HL-60 (cell line): Measurements from ENCODE around the gene OR7G1.

Experiments
- DNase-seq, 2 experiments: peaks; one replicate each; pipeline ENCODE4 v3.0.0-alpha.2; 2010 to 2020; ENCODE audit warnings: low read depth in 1 of 2, low spot score in 1 of 2
- H3K27ac ChIP-seq: fragments of 250-450 bp; sonication (Bioruptor Pico); replicated peaks from 2 replicates; pipeline ENCODE4 v1.5.1; 2020; ENCODE audit warnings: mild to moderate bottlenecking, moderate library complexity
- H3K27me3 ChIP-seq: fragments of 250-450 bp; sonication (Bioruptor Pico); 2 replicates; pipeline ENCODE4 v1.5.1; 2021; ENCODE audit warnings: mild to moderate bottlenecking, moderate library complexity; ENCODE audit not compliant: insufficient read depth, poor library complexity, severe bottlenecking
- H3K4me3 ChIP-seq: replicated peaks from 2 replicates; pipeline ENCODE4 v1.5.1; 2011; ENCODE audit warnings: mild to moderate bottlenecking, control low read depth, low read length; ENCODE audit not compliant: insufficient read depth
- GABPA ChIP-seq: IDR thresholded peaks from 2 replicates; pipeline ENCODE4 v1.6.1; 2012; ENCODE audit warnings: low read depth
- POLR2AphosphoS5 ChIP-seq: IDR thresholded peaks from 2 replicates; pipeline ENCODE4 v1.6.1; 2012; ENCODE audit warnings: low read depth
- SPI1 ChIP-seq: IDR thresholded peaks from 2 replicates; pipeline ENCODE4 v1.6.1; 2012; ENCODE audit warnings: low read depth, mild to moderate bottlenecking, borderline replicate concordance
- TF ChIP-seq, protein P1 (sequence below): IDR thresholded peaks from 2 replicates; pipeline ENCODE4 v1.6.1; 2012; ENCODE audit warnings: low read depth; ENCODE audit not compliant: insufficient replicate concordance
- TF ChIP-seq, protein P2 (sequence below): IDR thresholded peaks from one replicate; pipeline ENCODE4 v1.5.1; 2011; ENCODE audit warnings: low read length, control low read depth, inconsistent platforms; ENCODE audit not compliant: insufficient read depth

Gene OR7G1

DNA sequence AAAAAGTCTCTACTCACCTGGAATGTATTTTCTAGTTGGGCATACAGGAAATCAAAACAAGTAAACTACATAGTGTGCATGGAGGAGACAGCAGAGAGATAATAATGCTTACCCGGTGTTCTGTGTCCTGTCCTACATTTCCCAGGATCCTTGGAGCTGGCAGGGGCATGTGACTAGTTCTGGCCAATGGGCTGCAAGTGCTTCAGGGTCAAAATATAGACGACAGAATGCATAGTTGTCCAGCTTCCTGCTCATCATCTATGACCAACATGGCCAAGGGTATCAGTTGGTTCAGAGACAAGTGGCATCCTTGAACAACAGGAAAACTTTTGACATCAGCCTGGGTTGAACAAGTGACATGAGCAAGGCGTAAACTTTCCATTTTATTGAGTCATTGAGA is 33.1 kb upstream of the OR7G1 start:
- Histone ChIP-seq H3K27ac (no peak overlapping the region), H3K4me3 (no peak overlapping the region), H3K27me3 (no peaks in the 10 kb centered on the region)
- no peak for DNase-seq
- TF ChIP-seq POLR2AphosphoS5 (no peak), SPI1 (no peak), GABPA (no peak)
- TF ChIP-seq, protein P1, sequence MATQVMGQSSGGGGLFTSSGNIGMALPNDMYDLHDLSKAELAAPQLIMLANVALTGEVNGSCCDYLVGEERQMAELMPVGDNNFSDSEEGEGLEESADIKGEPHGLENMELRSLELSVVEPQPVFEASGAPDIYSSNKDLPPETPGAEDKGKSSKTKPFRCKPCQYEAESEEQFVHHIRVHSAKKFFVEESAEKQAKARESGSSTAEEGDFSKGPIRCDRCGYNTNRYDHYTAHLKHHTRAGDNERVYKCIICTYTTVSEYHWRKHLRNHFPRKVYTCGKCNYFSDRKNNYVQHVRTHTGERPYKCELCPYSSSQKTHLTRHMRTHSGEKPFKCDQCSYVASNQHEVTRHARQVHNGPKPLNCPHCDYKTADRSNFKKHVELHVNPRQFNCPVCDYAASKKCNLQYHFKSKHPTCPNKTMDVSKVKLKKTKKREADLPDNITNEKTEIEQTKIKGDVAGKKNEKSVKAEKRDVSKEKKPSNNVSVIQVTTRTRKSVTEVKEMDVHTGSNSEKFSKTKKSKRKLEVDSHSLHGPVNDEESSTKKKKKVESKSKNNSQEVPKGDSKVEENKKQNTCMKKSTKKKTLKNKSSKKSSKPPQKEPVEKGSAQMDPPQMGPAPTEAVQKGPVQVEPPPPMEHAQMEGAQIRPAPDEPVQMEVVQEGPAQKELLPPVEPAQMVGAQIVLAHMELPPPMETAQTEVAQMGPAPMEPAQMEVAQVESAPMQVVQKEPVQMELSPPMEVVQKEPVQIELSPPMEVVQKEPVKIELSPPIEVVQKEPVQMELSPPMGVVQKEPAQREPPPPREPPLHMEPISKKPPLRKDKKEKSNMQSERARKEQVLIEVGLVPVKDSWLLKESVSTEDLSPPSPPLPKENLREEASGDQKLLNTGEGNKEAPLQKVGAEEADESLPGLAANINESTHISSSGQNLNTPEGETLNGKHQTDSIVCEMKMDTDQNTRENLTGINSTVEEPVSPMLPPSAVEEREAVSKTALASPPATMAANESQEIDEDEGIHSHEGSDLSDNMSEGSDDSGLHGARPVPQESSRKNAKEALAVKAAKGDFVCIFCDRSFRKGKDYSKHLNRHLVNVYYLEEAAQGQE = no peak
- TF ChIP-seq, protein P2, sequence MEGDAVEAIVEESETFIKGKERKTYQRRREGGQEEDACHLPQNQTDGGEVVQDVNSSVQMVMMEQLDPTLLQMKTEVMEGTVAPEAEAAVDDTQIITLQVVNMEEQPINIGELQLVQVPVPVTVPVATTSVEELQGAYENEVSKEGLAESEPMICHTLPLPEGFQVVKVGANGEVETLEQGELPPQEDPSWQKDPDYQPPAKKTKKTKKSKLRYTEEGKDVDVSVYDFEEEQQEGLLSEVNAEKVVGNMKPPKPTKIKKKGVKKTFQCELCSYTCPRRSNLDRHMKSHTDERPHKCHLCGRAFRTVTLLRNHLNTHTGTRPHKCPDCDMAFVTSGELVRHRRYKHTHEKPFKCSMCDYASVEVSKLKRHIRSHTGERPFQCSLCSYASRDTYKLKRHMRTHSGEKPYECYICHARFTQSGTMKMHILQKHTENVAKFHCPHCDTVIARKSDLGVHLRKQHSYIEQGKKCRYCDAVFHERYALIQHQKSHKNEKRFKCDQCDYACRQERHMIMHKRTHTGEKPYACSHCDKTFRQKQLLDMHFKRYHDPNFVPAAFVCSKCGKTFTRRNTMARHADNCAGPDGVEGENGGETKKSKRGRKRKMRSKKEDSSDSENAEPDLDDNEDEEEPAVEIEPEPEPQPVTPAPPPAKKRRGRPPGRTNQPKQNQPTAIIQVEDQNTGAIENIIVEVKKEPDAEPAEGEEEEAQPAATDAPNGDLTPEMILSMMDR = no peak

DNA sequence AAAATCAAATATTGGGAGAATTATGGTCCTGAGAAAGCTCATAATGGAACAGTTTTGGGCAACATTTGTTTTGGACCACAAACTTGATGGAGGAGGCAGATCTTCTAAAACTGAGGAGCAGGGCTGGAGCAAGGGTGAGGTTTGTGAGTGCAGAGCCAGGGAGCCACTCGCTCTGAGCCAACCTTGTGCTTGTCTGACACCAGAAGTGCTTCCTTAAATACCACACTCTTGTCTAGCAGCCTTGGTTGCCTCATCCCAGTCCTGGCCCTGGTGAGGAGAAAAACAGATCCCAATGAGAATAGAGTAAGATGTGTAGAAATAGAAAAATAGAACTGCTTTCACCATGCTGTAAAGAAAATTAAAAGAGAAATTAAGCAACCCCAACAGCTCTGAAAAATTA is 31.3 kb upstream of the OR7G1 start:
- H3K27me3 ChIP-seq = no peaks in the 10 kb centered on the region
- TF ChIP-seq POLR2AphosphoS5 (no peak), GABPA (no peak), SPI1 (no peak)
- TF ChIP-seq, protein P2 = no peak
- TF ChIP-seq, protein P1 = no peak
- H3K27ac ChIP-seq = no peak overlapping the region
- no peak for DNase-seq
- H3K4me3 ChIP-seq = no peak overlapping the region

DNA sequence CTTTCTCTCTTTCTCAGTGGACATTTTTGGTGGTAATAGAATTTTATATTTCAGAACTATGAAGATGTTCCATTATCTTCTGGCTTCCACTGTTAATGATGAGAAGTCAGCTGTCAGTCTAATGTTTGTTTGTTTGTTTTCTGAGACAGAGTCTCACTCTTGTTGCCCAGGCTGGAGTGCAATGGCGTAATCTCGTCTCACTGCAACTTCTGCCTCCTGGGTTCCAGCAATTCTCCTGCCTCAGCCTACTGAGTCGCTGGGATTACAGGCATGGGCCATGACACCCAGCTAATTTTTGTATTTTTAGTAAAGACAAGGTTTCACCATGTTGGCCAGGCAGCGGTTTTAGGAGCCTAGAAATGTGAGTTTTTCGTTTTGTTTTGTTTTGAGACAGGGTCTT is 29.4 kb upstream of the OR7G1 start:
- H3K4me3 ChIP-seq = no peak overlapping the region
- no peak overlapping the region for H3K27ac ChIP-seq
- TF ChIP-seq, protein P1 = no peak
- TF ChIP-seq, protein P2 = no peak
- no peak for TF ChIP-seq GABPA
- TF ChIP-seq SPI1 = no peak
- TF ChIP-seq POLR2AphosphoS5 = no peak
- H3K27me3 ChIP-seq = no peaks in the 10 kb centered on the region
- no peak for DNase-seq
